Ovary (tissue), 9 donors: ENCODE measurements around the gene KCNMA1. TPM values are rescaled to one million over a fixed set of nuclear protein-coding genes. Genes with fewer than 3 reads are reported as not detected.

Experiments
- DNase-seq, 5 donors: peaks; one replicate each; pipeline ENCODE4 v3.0.0-alpha.2; 2019 to 2020
- H3K27ac ChIP-seq, 2 donors: fragments of 200-600 bp; one replicate each; pipeline versions ENCODE4 v1.5.1 to v1.8.0; 2019 to 2022
- H3K27me3 ChIP-seq: fragments of 200-600 bp; one replicate; pipeline ENCODE4 v1.8.0; 2022
- H3K36me3 ChIP-seq: fragments of 200-600 bp; sonication (generic); one replicate; pipeline ENCODE4 v1.5.1; 2019
- H3K4me1 ChIP-seq: one replicate; pipeline ENCODE4 v1.8.1; 2013; ENCODE audit warnings: mild to moderate bottlenecking, moderate library complexity; ENCODE audit not compliant: insufficient read depth
- H3K4me3 ChIP-seq: fragments of 200-600 bp; sonication (generic); one replicate; pipeline ENCODE4 v1.5.1; 2017
- H3K9me3 ChIP-seq, 2 donors: fragments of 200-600 bp in 1 of 2; sonication (generic) in 1 of 2; one replicate each; pipeline versions ENCODE4 v1.5.1 to v1.8.1; 2013 to 2019; ENCODE audit warnings: mild to moderate bottlenecking in 1 of 2, moderate library complexity in 1 of 2
- CTCF ChIP-seq, 3 donors: fragments of 450-650 bp in 2 of 3; fragments of 200-600 bp in 1 of 3; IDR thresholded peaks; one replicate each; pipeline versions ENCODE4 v1.5.1 to v1.8.0; 2016 to 2022; ENCODE audit warnings: antibody characterized with exemption in 3 of 3, mild to moderate bottlenecking in 1 of 3
- EP300 ChIP-seq: sonication (generic); formaldehyde crosslinking; IDR thresholded peaks from one replicate; pipeline ENCODE4 v1.6.1; 2017; ENCODE audit warnings: antibody characterized with exemption
- POLR2A ChIP-seq: fragments of 450-650 bp; IDR thresholded peaks from one replicate; pipeline ENCODE4 v1.6.1; 2017; ENCODE audit warnings: antibody characterized with exemption, mild to moderate bottlenecking, moderate library complexity
- WGBS, 3 donors: extraction: QIAGEN DNeasy Blood & Tissue Kit in 1 of 3; methylation state at CpG; one replicate each; pipeline versions ENCODE4 v1.1.5 to v1.1.7; 2013 to 2017; 5-methylcytosine and 5-hydroxymethylcytosine counted together
- intact Hi-C, 4 donors: fragments of 100-400 bp; cut with DNase I; formaldehyde crosslinking; loops; one replicate each; pipeline versions ENCODE4 v1.11.0 to v1.15.1; 2022 to 2023
- polyA plus RNA-seq, 2 donors: library from polyadenylated mRNA; stranded (reverse); fragments of 200-250 nt in 1 of 2; fragments of 350-450 nt in 1 of 2; fragmentation: Illumina TruSeq in 1 of 2; extraction: RNeasy Lipid Tissue Mini Kit (QIAGEN cat#74804) in 1 of 2; gene quantifications; one replicate each; pipeline ENCODE4 v1.2.3, GENCODE V29; 2013 to 2014
- total RNA-seq, 7 donors: library from RNA; depleted of rRNA in 2 of 7; stranded (reverse); fragments of >200 nt in 2 of 7; fragmentation: NEBNext Ultra II Directional in 3 of 7; extraction: Animal tissue kit (Norgen Biotek cat#: 25700) in 3 of 7; gene quantifications; one replicate each; pipeline versions ENCODE4 v1.1.0 to v1.2.4, GENCODE V29; 2016 to 2023
- donor health status: DM: no; HTN: no; CAD: no; lungs with moderate emphysema.
- donor health status: DM: no; HTN: no; CAD: no.
- donor health status: Bipolar disorder and iron deficiency.
- donor health status: DM: yes; HTN: yes; CAD: no.
- donor health status: DM: no; HTN: no; CAD: no.
- donor health status: DM: yes; HTN: yes; CAD: no.

Gene KCNMA1
- total and polyA plus RNA-seq, 9 donors: 7.0 to 83.8 (median 25.1) TPM

- no peak for DNase-seq
- no peak for TF ChIP-seq POLR2A
- TF ChIP-seq CTCF (IDR thresholded peaks at IDR 0.05): no peak
- intact Hi-C loops: no loop called here
- WGBS, 3 donors: 84 to 91% (median 91%) methylated on average over 3 of the region's 3 CpGs
- Histone ChIP-seq H3K27me3 (no peaks in the 10 kb centered on the region), H3K27ac (no peak overlapping the region), H3K9me3 (no peaks in the 10 kb centered on the region), H3K36me3 (no peaks in the 10 kb centered on the region), H3K4me3 (no peak overlapping the region), H3K4me1 (no peaks in the 10 kb centered on the region)
Observed at GRCh38 chr10:77530011-77530410, 107.6 kb downstream of the KCNMA1 start.

- Histone ChIP-seq H3K36me3 (no peaks in the 10 kb centered on the region), H3K27ac (no peak overlapping the region), H3K4me1 (no peaks in the 10 kb centered on the region), H3K27me3 (no peaks in the 10 kb centered on the region), H3K4me3 (no peak overlapping the region), H3K9me3 (no peaks in the 10 kb centered on the region)
- TF ChIP-seq POLR2A: no peak
- TF ChIP-seq CTCF (IDR thresholded peaks at IDR 0.05): no peak
- no peak for TF ChIP-seq EP300
- 79 to 97% (median 83%) methylated on average over 3 of the region's 3 CpGs for WGBS, 3 donors
- intact Hi-C loops: loop anchor here in 1 of 4 donors (10.0 kb wide), 1 partner anchor 364 kb away; no protein-coding TSS in a partner anchor
- no peak for DNase-seq
Observed at GRCh38 chr10:77529050-77529576, 108.5 kb downstream of the KCNMA1 start.

- H3K36me3 ChIP-seq: no peaks in the 10 kb centered on the region
- no peaks in the 10 kb centered on the region for H3K9me3 ChIP-seq
- H3K4me3 ChIP-seq: no peak overlapping the region
- H3K27me3 ChIP-seq: no peaks in the 10 kb centered on the region
- H3K27ac ChIP-seq: no peak overlapping the region
- no peak for DNase-seq
- WGBS, 3 donors: 91 to 100% (median 95%) methylated on average over 2 of the region's 2 CpGs
- no peak for TF ChIP-seq EP300
- TF ChIP-seq CTCF (IDR thresholded peaks at IDR 0.05): no peak
- TF ChIP-seq POLR2A: no peak
- peaks cover 1% of the 10 kb centered on the region for H3K4me1 ChIP-seq
- intact Hi-C loops: loop anchor here in 1 of 4 donors (10.0 kb wide), 1 partner anchor 363 kb away; no protein-coding TSS in a partner anchor
Observed at GRCh38 chr10:77527839-77528238, 109.8 kb downstream of the KCNMA1 start.

- WGBS, 3 donors: 79 to 82% (median 79%) methylated on average over 6 of the region's 6 CpGs
- no peak overlapping the region for H3K27ac ChIP-seq
- intact Hi-C loops: loop anchor here in 1 of 4 donors (10.0 kb wide), 1 partner anchor 362 kb away; no protein-coding TSS in a partner anchor
- no peaks in the 10 kb centered on the region for H3K27me3 ChIP-seq
- H3K36me3 ChIP-seq: no peaks in the 10 kb centered on the region
- DNase-seq: no peak
- H3K4me3 ChIP-seq: no peak overlapping the region
- H3K4me1 ChIP-seq: peaks cover 1% of the 10 kb centered on the region
- TF ChIP-seq EP300: no peak
- no peak for TF ChIP-seq CTCF (IDR thresholded peaks at IDR 0.05)
- TF ChIP-seq POLR2A: no peak
- no peaks in the 10 kb centered on the region for H3K9me3 ChIP-seq
Observed at GRCh38 chr10:77526868-77527617, 110.6 kb downstream of the KCNMA1 start.
